Measurements from ENCODE around the gene ZNF430.

DNA sequence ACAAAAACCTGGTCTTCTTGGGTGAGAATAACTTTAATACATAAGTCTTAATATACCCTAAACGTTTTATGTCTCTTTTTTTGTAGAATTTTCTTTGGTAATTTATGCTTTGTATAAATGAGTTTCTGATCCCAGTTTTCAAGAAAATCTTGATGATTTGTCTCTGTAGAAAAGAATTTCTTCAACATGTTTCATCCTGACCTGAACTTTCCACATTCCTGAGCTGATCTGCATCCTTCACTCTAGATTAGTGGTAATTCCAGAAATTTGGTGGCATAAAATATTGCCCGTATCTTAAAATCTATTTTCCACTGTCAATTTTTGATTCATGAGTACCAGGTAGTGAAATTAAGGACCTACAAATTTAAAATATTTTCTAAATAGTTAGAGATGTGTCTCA is 77.8 kb downstream of the ZNF430 start:
- TF ChIP-seq, protein P1, sequence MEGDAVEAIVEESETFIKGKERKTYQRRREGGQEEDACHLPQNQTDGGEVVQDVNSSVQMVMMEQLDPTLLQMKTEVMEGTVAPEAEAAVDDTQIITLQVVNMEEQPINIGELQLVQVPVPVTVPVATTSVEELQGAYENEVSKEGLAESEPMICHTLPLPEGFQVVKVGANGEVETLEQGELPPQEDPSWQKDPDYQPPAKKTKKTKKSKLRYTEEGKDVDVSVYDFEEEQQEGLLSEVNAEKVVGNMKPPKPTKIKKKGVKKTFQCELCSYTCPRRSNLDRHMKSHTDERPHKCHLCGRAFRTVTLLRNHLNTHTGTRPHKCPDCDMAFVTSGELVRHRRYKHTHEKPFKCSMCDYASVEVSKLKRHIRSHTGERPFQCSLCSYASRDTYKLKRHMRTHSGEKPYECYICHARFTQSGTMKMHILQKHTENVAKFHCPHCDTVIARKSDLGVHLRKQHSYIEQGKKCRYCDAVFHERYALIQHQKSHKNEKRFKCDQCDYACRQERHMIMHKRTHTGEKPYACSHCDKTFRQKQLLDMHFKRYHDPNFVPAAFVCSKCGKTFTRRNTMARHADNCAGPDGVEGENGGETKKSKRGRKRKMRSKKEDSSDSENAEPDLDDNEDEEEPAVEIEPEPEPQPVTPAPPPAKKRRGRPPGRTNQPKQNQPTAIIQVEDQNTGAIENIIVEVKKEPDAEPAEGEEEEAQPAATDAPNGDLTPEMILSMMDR (IDR thresholded peaks at IDR 0.05): no peak
- TF ChIP-seq EZH2 (IDR thresholded peaks at IDR 0.05; ENCODE audit: borderline replicate concordance, insufficient read depth, low read depth, low read length, poor library complexity, severe bottlenecking): no peak

Measured in B cell (primary cell).